Measurements from ENCODE around the gene PLXNB1.

Gene PLXNB1

GRCh38 chr3:48446425-48447193 lies 16.7 kb upstream of the PLXNB1 start, which contains the start of gene ATRIP:
ATRIP (plus strand) TSS chr3:48446737; CDS start chr3:48446846, 109 bp downstream.
- no peaks in the 10 kb centered on the region for H3K27me3 ChIP-seq (ENCODE audit: insufficient read depth, poor library complexity, severe bottlenecking)
- peak within 1 kb of the TSS; percentile 57 for H3K27ac ChIP-seq (replicated peaks)
- TF ChIP-seq, protein P1, sequence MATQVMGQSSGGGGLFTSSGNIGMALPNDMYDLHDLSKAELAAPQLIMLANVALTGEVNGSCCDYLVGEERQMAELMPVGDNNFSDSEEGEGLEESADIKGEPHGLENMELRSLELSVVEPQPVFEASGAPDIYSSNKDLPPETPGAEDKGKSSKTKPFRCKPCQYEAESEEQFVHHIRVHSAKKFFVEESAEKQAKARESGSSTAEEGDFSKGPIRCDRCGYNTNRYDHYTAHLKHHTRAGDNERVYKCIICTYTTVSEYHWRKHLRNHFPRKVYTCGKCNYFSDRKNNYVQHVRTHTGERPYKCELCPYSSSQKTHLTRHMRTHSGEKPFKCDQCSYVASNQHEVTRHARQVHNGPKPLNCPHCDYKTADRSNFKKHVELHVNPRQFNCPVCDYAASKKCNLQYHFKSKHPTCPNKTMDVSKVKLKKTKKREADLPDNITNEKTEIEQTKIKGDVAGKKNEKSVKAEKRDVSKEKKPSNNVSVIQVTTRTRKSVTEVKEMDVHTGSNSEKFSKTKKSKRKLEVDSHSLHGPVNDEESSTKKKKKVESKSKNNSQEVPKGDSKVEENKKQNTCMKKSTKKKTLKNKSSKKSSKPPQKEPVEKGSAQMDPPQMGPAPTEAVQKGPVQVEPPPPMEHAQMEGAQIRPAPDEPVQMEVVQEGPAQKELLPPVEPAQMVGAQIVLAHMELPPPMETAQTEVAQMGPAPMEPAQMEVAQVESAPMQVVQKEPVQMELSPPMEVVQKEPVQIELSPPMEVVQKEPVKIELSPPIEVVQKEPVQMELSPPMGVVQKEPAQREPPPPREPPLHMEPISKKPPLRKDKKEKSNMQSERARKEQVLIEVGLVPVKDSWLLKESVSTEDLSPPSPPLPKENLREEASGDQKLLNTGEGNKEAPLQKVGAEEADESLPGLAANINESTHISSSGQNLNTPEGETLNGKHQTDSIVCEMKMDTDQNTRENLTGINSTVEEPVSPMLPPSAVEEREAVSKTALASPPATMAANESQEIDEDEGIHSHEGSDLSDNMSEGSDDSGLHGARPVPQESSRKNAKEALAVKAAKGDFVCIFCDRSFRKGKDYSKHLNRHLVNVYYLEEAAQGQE (IDR thresholded peaks at IDR 0.05; ENCODE audit: insufficient replicate concordance, low read depth): peak; percentile 27
- TF ChIP-seq POLR2AphosphoS5 (IDR thresholded peaks at IDR 0.05; ENCODE audit: low read depth): peak; percentile 77
- TF ChIP-seq GABPA (IDR thresholded peaks at IDR 0.05; ENCODE audit: low read depth): no peak
- DNase-seq (ENCODE audit: low read depth in 1 of 2, low spot score in 1 of 2): peak; percentile 76 to 86
- H3K4me3 ChIP-seq (replicated peaks; ENCODE audit: insufficient read depth, low read length): peak within 1 kb of the TSS; percentile 95

GRCh38 chr3:48446043-48446424 lies 16.1 kb upstream of the PLXNB1 start:
- peak overlapping the region; percentile 57 for H3K27ac ChIP-seq (replicated peaks)
- H3K4me3 ChIP-seq (replicated peaks; ENCODE audit: insufficient read depth, low read length): peak overlapping the region; percentile 95
- H3K27me3 ChIP-seq (ENCODE audit: insufficient read depth, poor library complexity, severe bottlenecking): no peaks in the 10 kb centered on the region
- TF ChIP-seq SPI1 (IDR thresholded peaks at IDR 0.05; ENCODE audit: borderline replicate concordance, low read depth) (no peak), GABPA (IDR thresholded peaks at IDR 0.05; ENCODE audit: low read depth) (no peak), POLR2AphosphoS5 (IDR thresholded peaks at IDR 0.05; ENCODE audit: low read depth) (no peak)
- TF ChIP-seq, protein P2, sequence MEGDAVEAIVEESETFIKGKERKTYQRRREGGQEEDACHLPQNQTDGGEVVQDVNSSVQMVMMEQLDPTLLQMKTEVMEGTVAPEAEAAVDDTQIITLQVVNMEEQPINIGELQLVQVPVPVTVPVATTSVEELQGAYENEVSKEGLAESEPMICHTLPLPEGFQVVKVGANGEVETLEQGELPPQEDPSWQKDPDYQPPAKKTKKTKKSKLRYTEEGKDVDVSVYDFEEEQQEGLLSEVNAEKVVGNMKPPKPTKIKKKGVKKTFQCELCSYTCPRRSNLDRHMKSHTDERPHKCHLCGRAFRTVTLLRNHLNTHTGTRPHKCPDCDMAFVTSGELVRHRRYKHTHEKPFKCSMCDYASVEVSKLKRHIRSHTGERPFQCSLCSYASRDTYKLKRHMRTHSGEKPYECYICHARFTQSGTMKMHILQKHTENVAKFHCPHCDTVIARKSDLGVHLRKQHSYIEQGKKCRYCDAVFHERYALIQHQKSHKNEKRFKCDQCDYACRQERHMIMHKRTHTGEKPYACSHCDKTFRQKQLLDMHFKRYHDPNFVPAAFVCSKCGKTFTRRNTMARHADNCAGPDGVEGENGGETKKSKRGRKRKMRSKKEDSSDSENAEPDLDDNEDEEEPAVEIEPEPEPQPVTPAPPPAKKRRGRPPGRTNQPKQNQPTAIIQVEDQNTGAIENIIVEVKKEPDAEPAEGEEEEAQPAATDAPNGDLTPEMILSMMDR (IDR thresholded peaks at IDR 0.05; ENCODE audit: insufficient read depth, low read length): no peak
- TF ChIP-seq, protein P1 (IDR thresholded peaks at IDR 0.05; ENCODE audit: insufficient replicate concordance, low read depth): no peak
- DNase-seq (ENCODE audit: low read depth in 1 of 2, low spot score in 1 of 2): no peak

GRCh38 chr3:48445277-48445882 lies 15.5 kb upstream of the PLXNB1 start:
- DNase-seq (ENCODE audit: low read depth in 1 of 2, low spot score in 1 of 2): no peak
- Histone ChIP-seq H3K27ac (replicated peaks) (no peak overlapping the region), H3K27me3 (ENCODE audit: insufficient read depth, poor library complexity, severe bottlenecking) (no peaks in the 10 kb centered on the region), H3K4me3 (replicated peaks; ENCODE audit: insufficient read depth, low read length) (no peak overlapping the region)
- no peak for TF ChIP-seq POLR2AphosphoS5 (IDR thresholded peaks at IDR 0.05; ENCODE audit: low read depth)
- TF ChIP-seq, protein P1 (IDR thresholded peaks at IDR 0.05; ENCODE audit: insufficient replicate concordance, low read depth): no peak
- no peak for TF ChIP-seq GABPA (IDR thresholded peaks at IDR 0.05; ENCODE audit: low read depth)
- no peak for TF ChIP-seq SPI1 (IDR thresholded peaks at IDR 0.05; ENCODE audit: borderline replicate concordance, low read depth)
- TF ChIP-seq, protein P2 (IDR thresholded peaks at IDR 0.05; ENCODE audit: insufficient read depth, low read length): no peak

Data from HL-60 (cell line).